Esophagus squamous epithelium (tissue), 4 donors: Measurements from ENCODE around the gene FRMD4A.

ENCODE experiments used
- CTCF ChIP-seq, 6 experiments: fragments of 450-650 bp in 4 of 6; fragments of 200-600 bp in 2 of 6; sonication (generic) in 2 of 6; IDR thresholded peaks; one replicate each; pipeline ENCODE4 v1.5.1; 2016 to 2019; ENCODE audit warnings: antibody characterized with exemption in 6 of 6, mild to moderate bottlenecking in 4 of 6, moderate library complexity in 4 of 6
- POLR2A ChIP-seq, 4 donors: fragments of 450-650 bp; IDR thresholded peaks; one replicate each; pipeline ENCODE4 v1.6.1; 2017; ENCODE audit warnings: antibody characterized with exemption in 4 of 4, mild to moderate bottlenecking in 4 of 4, moderate library complexity in 3 of 4

- TF ChIP-seq CTCF (IDR thresholded peaks at IDR 0.05): no peak
- no peak for TF ChIP-seq POLR2A (IDR thresholded peaks at IDR 0.05)
Measured at GRCh38 chr10:14350006-14350405, 19.3 kb upstream of the FRMD4A start.
